CD8-positive, alpha-beta memory T cell (primary cell): ENCODE measurements around the gene ALDH1A1. TPM values are rescaled to one million over a fixed set of nuclear protein-coding genes. Genes with fewer than 3 reads are reported as not detected.

ENCODE experiments used
- CTCF ChIA-PET: fragments of 350-600 bp; sonication (Branson Sonifier 250); formaldehyde crosslinking; loops from one replicate; lab custom pipeline; 2021; ENCODE audit warnings: antibody characterized with exemption; lab: Charles Lee
- POLR2A ChIA-PET: fragments of 350-600 bp; sonication (Branson Sonifier 250); formaldehyde crosslinking; loops from one replicate; lab custom pipeline; 2021; ENCODE audit warnings: antibody characterized with exemption; lab: Charles Lee
- DNase-seq, 5 donors: peaks; one replicate each; pipeline versions ENCODE4 v3.0.0 to v3.0.0-alpha.2; 2020 to 2022; ENCODE audit warnings: mixed read lengths in 1 of 5
- H3K27ac ChIP-seq: one replicate; pipeline ENCODE4 v1.7.0; 2013; ENCODE audit warnings: low read depth, mild to moderate bottlenecking, low read length, moderate library complexity
- H3K27me3 ChIP-seq: 2 replicates; pipeline ENCODE4 v1.7.0; 2013; ENCODE audit warnings: low read length, mild to moderate bottlenecking; ENCODE audit not compliant: insufficient read depth, poor library complexity, severe bottlenecking
- H3K36me3 ChIP-seq: 2 replicates; pipeline ENCODE4 v1.7.0; 2013; ENCODE audit warnings: mild to moderate bottlenecking, low read length, moderate library complexity; ENCODE audit not compliant: insufficient read depth
- H3K4me1 ChIP-seq: 2 replicates; pipeline ENCODE4 v1.7.0; 2013; ENCODE audit warnings: mild to moderate bottlenecking, low read length, moderate library complexity; ENCODE audit not compliant: insufficient read depth
- H3K4me3 ChIP-seq: 2 replicates; pipeline ENCODE4 v1.7.0; 2013; ENCODE audit warnings: mild to moderate bottlenecking, low read length
- H3K9me3 ChIP-seq: 2 replicates; pipeline ENCODE4 v1.7.0; 2013; ENCODE audit warnings: mild to moderate bottlenecking, low read length
- H3K27ac Mint-ChIP-seq, 8 donors: one replicate each; pipeline ENCODE4 v1.8.0; 2020 to 2021; ENCODE audit warnings: mixed read lengths in 8 of 8, mild to moderate bottlenecking in 6 of 8, inconsistent platforms in 3 of 8, moderate library complexity in 3 of 8
- H3K27me3 Mint-ChIP-seq, 2 donors: one replicate each; pipeline ENCODE4 v1.8.0; 2020 to 2021; ENCODE audit warnings: mixed read lengths in 2 of 2, mild to moderate bottlenecking in 1 of 2, moderate library complexity in 1 of 2
- H3K36me3 Mint-ChIP-seq, 3 donors: one replicate each; pipeline ENCODE4 v1.8.0; 2020 to 2021; ENCODE audit warnings: mixed read lengths in 3 of 3, inconsistent platforms in 1 of 3, mild to moderate bottlenecking in 1 of 3
- H3K4me1 Mint-ChIP-seq, 3 donors: one replicate each; pipeline ENCODE4 v1.8.0; 2020 to 2021; ENCODE audit warnings: mixed read lengths in 3 of 3, inconsistent platforms in 1 of 3, mild to moderate bottlenecking in 1 of 3
- H3K4me3 Mint-ChIP-seq, 7 donors: one replicate each; pipeline ENCODE4 v1.8.0; 2020 to 2021; ENCODE audit warnings: mixed read lengths in 7 of 7, mild to moderate bottlenecking in 6 of 7, moderate library complexity in 4 of 7, inconsistent platforms in 2 of 7
- H3K9me3 Mint-ChIP-seq, 5 donors: one replicate each; pipeline ENCODE4 v1.8.0; 2020 to 2022; ENCODE audit warnings: mixed read lengths in 5 of 5, mild to moderate bottlenecking in 3 of 5, moderate library complexity in 2 of 5, inconsistent platforms in 1 of 5
- polyA plus RNA-seq: library from polyadenylated mRNA; unstranded; fragments of 300-500 nt; fragmentation: Illumina TruSeq; gene quantifications from one replicate; pipeline ENCODE4 v1.2.3, GENCODE V29; 2021
- total RNA-seq, 2 experiments: library from RNA; stranded (reverse); gene quantifications; one replicate each; pipeline ENCODE4 v1.2.3, GENCODE V29; 2021

ALDH1A1 gene
- total and polyA plus RNA-seq, 3 experiments from 2014 or later, result 0.26 to 0.62 TPM; not detected in 1

DNA sequence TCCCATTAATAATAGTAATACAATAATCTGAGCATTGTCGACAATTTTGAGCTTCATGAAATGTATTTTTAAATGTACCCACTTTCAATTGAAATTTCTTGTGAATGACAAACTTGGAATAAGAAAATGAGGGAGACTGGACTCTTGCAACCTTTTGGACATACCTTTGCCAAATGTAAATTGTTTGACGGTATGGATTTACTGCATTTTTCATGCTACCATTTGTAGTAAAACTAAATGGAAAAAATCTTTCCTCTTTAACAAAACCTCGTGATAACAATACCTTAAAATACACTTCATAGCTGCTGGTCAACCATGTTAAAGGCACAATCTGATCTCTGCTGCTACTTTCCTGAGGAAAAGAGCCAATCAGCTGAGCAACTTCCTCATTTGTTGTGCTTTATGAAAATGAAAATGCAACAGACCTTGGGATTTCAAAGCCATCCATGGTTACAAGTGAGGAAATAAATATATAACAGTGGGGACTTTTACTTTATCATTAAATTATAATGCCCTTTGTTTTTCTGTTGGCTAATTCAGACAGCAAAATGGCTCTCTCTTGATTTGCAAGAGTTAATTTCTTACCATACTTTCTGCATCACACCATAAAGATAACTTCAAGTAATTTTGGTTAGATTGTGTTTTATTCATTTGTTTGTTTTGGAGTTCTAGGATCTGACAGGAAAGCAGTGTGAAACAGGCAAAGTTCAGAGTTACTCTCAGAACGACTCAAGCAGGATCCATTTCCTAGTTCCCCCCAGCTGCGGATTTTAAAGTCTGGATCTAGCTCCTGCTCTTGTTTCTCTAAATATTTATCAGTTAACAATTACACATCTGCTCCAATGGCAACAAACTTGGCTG lies 1.1 kb downstream of the ALDH1A1 start:
- H3K4me1 Mint-ChIP-seq, result peaks cover 5 to 24% (median 14%) of the 10 kb centered on the region in 3 donors
- H3K27me3 Mint-ChIP-seq, result peaks cover 8 to 35% of the 10 kb centered on the region in 2 donors
- Histone ChIP-seq H3K27me3 (no peaks in the 10 kb centered on the region), H3K9me3 (no peaks in the 10 kb centered on the region), H3K36me3 (no peaks in the 10 kb centered on the region), H3K4me3 (no peak overlapping the region), H3K4me1 (no peaks in the 10 kb centered on the region), H3K27ac (no peak overlapping the region)
- H3K27ac Mint-ChIP-seq, result no peak overlapping the region
- H3K36me3 Mint-ChIP-seq, result no peaks in the 10 kb centered on the region
- DNase-seq, result no peak
- H3K4me3 Mint-ChIP-seq, result no peak overlapping the region
- H3K9me3 Mint-ChIP-seq, result peaks cover 0 to 2% (median 0%) of the 10 kb centered on the region in 5 donors
- POLR2A ChIA-PET, result no interaction called here
- CTCF ChIA-PET, result no interaction called here

DNA sequence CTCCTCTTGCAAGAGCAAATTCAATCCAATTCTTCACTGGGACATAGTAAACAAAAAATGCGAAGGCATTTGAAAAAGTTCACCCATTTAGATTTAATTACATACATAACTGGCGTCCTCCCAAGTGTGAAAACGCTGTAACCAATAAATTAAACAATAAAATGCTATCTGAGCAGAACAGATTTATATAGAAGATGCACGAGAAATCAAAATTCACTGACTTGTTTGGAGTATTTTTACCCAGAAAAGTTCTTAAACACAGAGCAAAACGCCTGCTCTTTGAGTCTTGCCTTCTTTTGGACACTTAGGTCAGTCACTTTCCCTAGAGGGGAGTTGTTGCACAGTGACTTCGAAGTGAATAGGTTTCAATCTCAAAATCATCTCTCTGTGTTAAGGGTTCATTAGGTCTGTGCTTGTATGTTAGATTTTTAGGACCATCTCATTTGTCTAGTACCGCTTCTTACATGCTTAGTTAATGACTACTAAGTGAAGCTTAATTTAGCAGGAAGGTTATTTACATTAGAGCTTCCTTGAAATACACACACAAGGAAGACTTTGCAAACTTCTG lies 1.9 kb downstream of the ALDH1A1 start:
- Mint-ChIP-seq H3K4me3 (no peak overlapping the region), H3K9me3 (peaks cover 0 to 2% (median 0%) of the 10 kb centered on the region in 5 donors), H3K27ac (no peak overlapping the region), H3K36me3 (no peaks in the 10 kb centered on the region), H3K4me1 (peaks cover 5 to 24% (median 14%) of the 10 kb centered on the region in 3 donors), H3K27me3 (peaks cover 8 to 40% of the 10 kb centered on the region in 2 donors)
- H3K9me3 ChIP-seq, result no peaks in the 10 kb centered on the region
- H3K36me3 ChIP-seq, result no peaks in the 10 kb centered on the region
- H3K4me3 ChIP-seq, result no peak overlapping the region
- POLR2A ChIA-PET, result no interaction called here
- H3K27me3 ChIP-seq, result no peaks in the 10 kb centered on the region
- CTCF ChIA-PET, result no interaction called here
- DNase-seq, result no peak
- no peaks in the 10 kb centered on the region for H3K4me1 ChIP-seq
- H3K27ac ChIP-seq, result no peak overlapping the region

DNA sequence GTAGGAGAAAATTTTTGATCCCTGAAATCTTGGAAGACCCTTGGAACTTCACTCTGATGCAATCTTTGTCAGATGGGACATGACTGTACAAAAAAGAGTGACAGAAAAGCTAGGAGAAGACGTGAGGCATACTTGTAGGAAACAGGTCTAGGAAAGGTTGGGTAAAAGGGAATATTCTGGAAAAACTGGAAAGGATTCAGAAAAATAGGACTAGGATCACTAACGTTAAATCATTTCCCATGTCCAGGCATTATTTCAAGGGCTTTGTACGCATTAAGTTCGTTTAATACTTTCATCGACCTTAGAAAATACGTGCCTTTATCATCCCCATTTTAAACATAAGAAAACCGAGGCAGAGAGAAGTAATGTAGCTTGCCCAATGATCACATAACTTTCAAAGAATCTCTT lies 2.9 kb downstream of the ALDH1A1 start:
- POLR2A ChIA-PET, result no interaction called here

DNA sequence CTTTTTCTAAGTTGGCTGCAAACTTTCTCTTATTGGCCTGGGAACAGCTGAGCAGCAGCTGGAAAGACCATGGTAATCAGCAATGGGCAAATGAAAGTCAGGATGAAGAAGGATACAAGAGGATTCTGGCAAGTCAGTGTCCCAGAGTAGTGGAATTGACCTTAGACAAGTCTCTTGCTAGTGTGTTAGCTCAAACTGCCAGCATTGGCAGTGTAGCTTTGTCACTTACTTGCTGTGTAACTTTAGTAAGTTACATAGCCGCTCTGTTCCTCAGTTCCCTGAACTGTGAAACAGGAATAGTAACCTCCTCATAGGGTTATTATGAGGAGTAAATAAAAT lies 3.6 kb downstream of the ALDH1A1 start:
- ChIA-PET CTCF (no interaction called here), POLR2A (no interaction called here)
- Histone ChIP-seq H3K36me3 (no peaks in the 10 kb centered on the region), H3K27ac (no peak overlapping the region), H3K9me3 (no peaks in the 10 kb centered on the region), H3K27me3 (no peaks in the 10 kb centered on the region), H3K4me1 (no peaks in the 10 kb centered on the region), H3K4me3 (no peak overlapping the region)
- peaks cover 7 to 30% of the 10 kb centered on the region in 2 donors for H3K27me3 Mint-ChIP-seq
- H3K36me3 Mint-ChIP-seq, result no peaks in the 10 kb centered on the region
- H3K4me1 Mint-ChIP-seq, result peaks cover 5 to 24% (median 14%) of the 10 kb centered on the region in 3 donors
- H3K4me3 Mint-ChIP-seq, result no peak overlapping the region
- no peak overlapping the region for H3K27ac Mint-ChIP-seq
- peaks cover 0 to 2% (median 0%) of the 10 kb centered on the region in 5 donors for H3K9me3 Mint-ChIP-seq
- no peak for DNase-seq

More for the DNA sequence above, 2.9 kb downstream of the ALDH1A1 start:
- Mint-ChIP-seq H3K27ac (no peak overlapping the region), H3K9me3 (peaks cover 0 to 2% (median 0%) of the 10 kb centered on the region in 5 donors), H3K27me3 (peaks cover 7 to 32% of the 10 kb centered on the region in 2 donors), H3K4me3 (no peak overlapping the region), H3K4me1 (peaks cover 5 to 24% (median 14%) of the 10 kb centered on the region in 3 donors), H3K36me3 (no peaks in the 10 kb centered on the region)
- CTCF ChIA-PET, result no interaction called here
- Histone ChIP-seq H3K4me1 (no peaks in the 10 kb centered on the region), H3K9me3 (no peaks in the 10 kb centered on the region), H3K4me3 (no peak overlapping the region), H3K27me3 (no peaks in the 10 kb centered on the region), H3K27ac (no peak overlapping the region), H3K36me3 (no peaks in the 10 kb centered on the region)
- no peak for DNase-seq

DNA sequence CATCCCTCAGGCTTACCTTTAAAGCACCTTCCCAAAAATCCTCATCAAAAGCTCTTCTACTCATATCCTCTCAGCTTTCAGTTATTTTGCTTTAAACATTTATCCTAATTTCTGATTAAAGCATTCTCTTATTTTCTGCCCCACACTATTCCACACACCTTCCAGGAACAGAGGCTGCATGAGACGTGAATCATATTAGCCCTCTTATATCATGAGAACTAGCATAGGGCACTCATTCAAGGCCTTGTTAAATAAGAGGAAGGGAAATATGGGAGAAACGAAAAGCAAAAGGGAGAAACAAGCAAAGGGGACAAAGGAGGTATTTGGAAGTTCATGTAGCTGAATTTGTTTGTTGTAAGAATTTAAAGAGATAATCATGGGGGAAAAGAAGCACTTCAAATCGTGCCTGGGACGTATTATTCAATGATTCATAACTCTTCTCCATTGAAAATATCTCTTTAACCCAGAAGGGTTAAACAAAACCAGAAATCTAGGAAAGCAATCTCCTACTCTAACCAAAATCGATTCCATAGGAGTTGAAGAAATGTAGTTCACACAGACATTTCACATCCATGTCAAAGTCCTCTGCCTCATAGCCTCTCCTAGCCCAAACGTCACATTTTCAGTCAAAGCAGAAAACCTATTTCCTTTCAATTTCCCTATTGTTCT lies 4.1 kb downstream of the ALDH1A1 start:
- peaks cover 0 to 3% (median 0%) of the 10 kb centered on the region in 5 donors for H3K9me3 Mint-ChIP-seq

DNA sequence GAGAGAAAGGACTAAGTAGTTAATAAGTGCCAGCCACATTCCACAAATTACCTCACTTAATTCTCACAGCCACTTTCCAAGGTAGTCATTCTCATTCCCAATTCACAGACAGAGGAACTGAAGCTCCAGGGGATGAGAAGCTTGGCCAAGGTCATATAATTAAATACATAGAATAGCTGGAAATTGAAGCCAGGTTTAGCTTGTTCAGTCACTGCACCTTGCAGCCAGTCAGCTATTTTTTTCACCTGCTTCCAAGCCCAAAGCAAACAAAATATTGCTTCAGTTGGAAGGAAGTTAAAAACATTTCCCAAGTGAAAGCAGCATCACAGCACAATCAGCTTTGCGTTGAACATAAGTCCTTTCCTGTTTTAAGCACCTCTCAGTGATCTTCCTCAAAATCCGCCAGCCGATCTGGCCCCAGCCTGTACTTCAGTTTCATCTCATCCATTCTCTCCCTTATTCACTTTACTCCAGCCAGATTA lies 4.8 kb downstream of the ALDH1A1 start:
- Histone ChIP-seq H3K27ac (no peak overlapping the region), H3K4me3 (no peak overlapping the region), H3K36me3 (no peaks in the 10 kb centered on the region), H3K4me1 (no peaks in the 10 kb centered on the region), H3K27me3 (no peaks in the 10 kb centered on the region), H3K9me3 (no peaks in the 10 kb centered on the region)
- ChIA-PET POLR2A (no interaction called here), CTCF (interaction anchor here (1.5 kb wide), 1 partner anchor 12 kb away, joined by 3 read pairs; no protein-coding TSS in a partner anchor)
- Mint-ChIP-seq H3K4me3 (no peak overlapping the region), H3K4me1 (peaks cover 5 to 15% (median 9%) of the 10 kb centered on the region in 3 donors), H3K9me3 (peaks cover 0 to 4% (median 0%) of the 10 kb centered on the region in 5 donors), H3K27ac (no peak overlapping the region), H3K27me3 (peaks cover 7 to 36% of the 10 kb centered on the region in 2 donors), H3K36me3 (no peaks in the 10 kb centered on the region)
- DNase-seq, result no peak

More for the DNA sequence above, 4.1 kb downstream of the ALDH1A1 start:
- Mint-ChIP-seq H3K4me3 (no peak overlapping the region), H3K36me3 (no peaks in the 10 kb centered on the region), H3K4me1 (peaks cover 5 to 21% (median 14%) of the 10 kb centered on the region in 3 donors), H3K27me3 (peaks cover 7 to 33% of the 10 kb centered on the region in 2 donors), H3K27ac (no peak overlapping the region)
- no peak overlapping the region for H3K27ac ChIP-seq
- no peaks in the 10 kb centered on the region for H3K4me1 ChIP-seq
- no peaks in the 10 kb centered on the region for H3K36me3 ChIP-seq
- no peaks in the 10 kb centered on the region for H3K9me3 ChIP-seq
- no peaks in the 10 kb centered on the region for H3K27me3 ChIP-seq
- no peak overlapping the region for H3K4me3 ChIP-seq
- no peak for DNase-seq
- ChIA-PET POLR2A (no interaction called here), CTCF (no interaction called here)

DNA sequence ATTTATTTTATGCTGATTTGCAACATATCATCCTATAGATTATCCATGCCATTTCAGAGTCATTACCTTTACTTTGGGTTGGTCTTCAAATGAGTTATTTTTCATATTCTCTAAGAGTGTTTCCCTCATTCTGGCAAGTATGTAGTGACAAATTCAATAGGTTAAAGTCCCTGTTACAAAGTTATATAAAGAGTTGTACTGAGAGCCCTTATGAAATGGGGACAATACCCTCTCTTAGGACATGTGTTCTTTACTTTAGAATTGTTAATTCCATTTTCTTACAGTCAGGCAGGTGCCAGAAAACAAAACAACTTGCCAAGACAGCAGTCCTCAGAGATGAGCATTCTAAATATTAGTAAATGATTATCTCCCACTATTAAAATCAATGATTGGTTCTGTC lies 6.0 kb downstream of the ALDH1A1 start:
- no peaks in the 10 kb centered on the region for H3K4me1 ChIP-seq
- H3K27me3 ChIP-seq, result no peaks in the 10 kb centered on the region
- no peaks in the 10 kb centered on the region for H3K9me3 ChIP-seq
- Mint-ChIP-seq H3K4me3 (no peak overlapping the region), H3K9me3 (peaks cover 0 to 4% (median 0%) of the 10 kb centered on the region in 5 donors), H3K27ac (no peak overlapping the region), H3K36me3 (no peaks in the 10 kb centered on the region), H3K4me1 (peaks cover 0 to 4% (median 0%) of the 10 kb centered on the region in 3 donors), H3K27me3 (peaks cover 7 to 44% of the 10 kb centered on the region in 2 donors)
- POLR2A ChIA-PET, result no interaction called here
- DNase-seq, result no peak
- CTCF ChIA-PET, result interaction anchor here (1.5 kb wide), 1 partner anchor 13 kb away, joined by 3 read pairs; no protein-coding TSS in a partner anchor
- H3K4me3 ChIP-seq, result no peak overlapping the region
- H3K36me3 ChIP-seq, result no peaks in the 10 kb centered on the region
- no peak overlapping the region for H3K27ac ChIP-seq
